ENCODE results near the gene BCL11A.

Gene BCL11A

DNA sequence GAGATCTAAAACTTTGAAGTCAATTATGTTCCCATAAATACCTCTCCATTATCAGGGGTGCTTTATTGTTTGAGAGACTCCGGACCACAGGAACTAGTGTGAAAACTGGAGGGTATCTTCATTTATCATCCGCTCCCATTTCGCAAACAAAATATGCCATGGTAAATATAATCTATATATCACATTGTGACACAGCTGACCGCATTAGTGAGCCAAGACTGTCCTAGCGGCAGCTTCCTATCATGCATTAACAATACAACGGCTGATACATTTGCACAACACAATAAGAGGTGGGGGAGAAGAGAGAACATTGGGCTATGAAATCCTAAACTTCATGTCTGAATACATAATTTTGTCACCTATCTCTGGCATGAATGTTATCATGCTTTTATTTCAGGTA, 29.5 kb downstream of the BCL11A start:
- DNase-seq, result no peak

DNA sequence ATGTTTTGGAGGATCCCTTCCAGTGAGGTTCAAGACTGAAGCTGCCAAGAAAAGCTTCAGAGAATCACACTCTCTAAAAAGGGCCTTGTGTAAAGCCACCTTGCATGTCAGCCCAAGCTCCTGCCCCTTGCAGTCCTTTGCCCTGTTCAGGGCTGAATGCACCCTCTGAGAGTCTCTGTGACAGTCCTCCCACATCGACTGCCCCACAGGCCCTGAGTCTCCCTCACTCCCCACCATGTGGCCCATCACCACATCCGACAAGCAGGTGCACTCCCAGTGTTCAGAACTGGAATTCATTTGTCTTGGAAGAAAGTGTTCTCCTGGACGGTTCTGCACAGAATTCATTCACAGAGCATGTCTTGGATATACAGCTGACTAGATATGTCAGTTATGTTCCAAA, 31.0 kb downstream of the BCL11A start:
- DNase-seq, result no peak

GRCh38 chr2:60521626-60522025, 31.8 kb downstream of the BCL11A start:
- DNase-seq, result no peak

DNA sequence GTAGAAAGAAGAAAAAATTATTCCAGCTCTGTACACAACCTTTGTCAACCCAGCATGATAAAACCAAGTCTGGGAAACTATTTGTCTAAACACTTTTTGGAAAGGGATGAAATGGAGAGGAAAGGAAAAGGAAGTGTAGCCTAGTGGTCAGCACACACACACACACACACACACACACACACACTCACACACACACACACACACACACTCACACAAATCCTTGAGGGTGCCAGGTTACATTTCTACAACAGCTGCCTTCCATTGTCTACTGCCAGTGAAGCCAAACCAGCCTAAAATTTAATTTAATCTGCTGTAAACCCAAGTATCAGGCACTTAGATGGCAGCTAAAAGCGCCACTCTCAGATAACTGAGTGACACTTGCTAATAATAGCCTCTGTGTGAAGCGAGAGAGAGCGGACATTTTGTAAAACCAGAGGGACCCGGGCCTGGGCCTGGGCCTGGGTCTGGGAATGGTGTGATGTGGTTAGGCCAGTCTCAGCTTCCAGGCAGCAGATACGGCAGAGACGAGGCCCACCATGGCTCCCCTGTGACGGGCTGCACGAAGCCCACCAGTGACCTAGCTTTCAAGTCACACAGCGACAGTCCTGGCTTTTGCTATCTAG, 32.4 kb downstream of the BCL11A start:
- DNase-seq, result no peak

GRCh38 chr2:60520151-60520876, 33.1 kb downstream of the BCL11A start:
- DNase-seq, result no peak

DNA sequence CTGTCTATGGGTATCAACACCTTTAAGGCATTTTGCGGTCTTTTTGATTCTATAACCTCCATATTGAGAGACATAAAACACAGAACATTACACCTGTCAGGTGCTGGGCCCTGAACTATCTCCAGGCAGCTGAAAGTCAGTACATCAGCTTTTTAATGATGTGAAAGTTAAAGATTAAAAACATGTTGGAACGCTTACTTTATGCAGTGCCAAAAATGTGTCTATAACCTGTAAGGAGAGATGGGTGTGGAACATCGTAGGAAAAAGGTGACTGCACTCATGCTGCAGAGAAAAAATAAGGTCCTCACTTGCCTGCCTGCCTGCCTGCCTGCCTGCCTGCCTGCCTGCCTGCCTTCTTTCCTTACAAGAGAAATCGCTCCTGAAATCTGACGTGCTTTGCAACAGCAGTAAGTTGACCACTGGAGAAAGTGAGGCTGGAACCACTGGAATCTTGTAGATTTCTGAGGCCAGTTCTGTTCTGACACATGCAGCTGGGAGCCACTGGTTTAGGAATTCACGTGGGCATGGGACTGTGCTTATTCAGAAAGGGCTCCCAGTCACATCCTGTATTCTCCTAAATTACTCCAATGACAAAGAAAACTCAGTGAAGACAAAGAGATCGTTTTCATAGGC, 34.1 kb downstream of the BCL11A start:
- no peak for DNase-seq

DNA sequence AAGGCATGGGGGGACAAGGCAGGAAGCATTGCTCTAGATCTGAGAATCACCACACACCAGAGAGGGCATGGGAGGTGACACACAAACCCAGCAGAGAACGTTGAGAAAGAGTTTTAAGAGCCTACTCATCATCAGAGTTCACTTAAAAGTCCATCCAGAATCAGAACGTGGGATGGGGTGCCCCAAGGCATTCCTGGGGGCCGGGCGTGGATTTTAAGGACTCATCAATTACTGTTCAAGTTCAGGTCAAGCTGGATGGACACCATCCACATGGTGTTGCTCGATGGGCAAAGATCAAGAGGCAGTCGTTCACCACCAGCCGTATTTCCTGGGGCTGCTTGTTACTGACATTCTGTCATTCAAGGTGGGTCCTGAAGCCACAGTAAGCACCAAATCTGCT, 34.9 kb downstream of the BCL11A start:
- DNase-seq, result no peak

- no peak for DNase-seq
Measured at GRCh38 chr2:60517446-60517845, 36.0 kb downstream of the BCL11A start.

DNA sequence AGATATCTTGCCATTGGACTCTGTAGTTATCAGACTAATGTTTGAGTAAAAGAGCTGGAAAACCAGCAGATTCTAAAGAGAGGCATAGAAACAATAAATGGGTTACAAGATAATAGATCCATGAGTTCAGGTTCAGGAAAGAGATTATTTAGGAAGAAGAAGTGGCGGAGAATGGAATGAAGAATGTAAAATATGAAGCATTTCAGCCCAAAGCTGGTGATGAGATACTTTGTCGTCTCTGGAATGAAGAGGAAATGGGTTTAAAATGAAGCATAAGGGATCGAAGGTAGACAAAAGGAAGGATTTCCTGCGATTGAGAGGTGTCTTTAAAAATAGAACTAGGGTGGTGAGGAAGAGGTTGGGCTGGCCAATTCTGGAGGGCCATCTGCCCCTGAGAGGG, 36.6 kb downstream of the BCL11A start:
- no peak for DNase-seq

DNA sequence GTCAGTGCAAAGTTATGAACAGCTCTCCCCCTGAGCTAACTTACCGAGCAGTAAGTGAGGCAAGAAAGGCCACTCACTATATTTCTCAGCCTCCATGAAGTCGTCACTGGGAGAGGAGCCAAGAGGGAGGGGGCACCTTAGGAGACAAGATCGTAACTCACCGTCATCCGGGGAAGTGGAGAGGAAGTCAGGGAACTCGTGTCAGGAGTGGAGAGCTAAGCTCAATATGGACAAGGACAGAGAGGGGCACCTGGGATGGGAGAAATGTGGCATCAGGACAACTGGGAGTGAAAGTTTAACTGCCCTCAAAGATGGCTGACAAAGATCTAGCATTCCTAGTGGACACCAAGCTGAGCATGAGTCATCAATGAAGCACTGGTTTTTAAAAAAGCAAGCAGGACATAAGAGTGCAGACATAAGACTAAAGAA, 37.1 kb downstream of the BCL11A start:
- no peak for DNase-seq

GRCh38 chr2:60515721-60516226, 37.7 kb downstream of the BCL11A start:
- DNase-seq, result peak; percentile 48 to 51

DNA sequence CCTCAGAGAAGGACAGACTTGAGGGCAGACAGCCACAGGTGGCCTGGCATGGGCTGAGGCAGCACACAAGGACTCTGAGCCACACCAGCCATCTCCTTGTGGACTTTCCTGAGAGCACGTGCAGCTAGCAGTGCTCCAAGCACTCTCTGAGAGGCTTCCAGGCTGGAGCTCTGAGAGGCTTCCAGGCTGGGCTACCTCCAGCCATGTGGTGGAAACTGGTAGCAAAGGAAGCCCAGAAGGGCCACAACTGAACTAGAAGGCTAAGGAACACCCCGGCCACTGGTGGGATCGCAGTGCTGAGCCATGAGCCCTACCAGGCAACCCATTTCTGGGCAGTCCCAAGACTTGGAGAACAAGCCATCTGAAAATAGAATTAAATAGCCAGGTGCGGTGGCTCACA, 39.5 kb downstream of the BCL11A start:
- DNase-seq, result no peak

- no peak for DNase-seq
Measured at GRCh38 chr2:60513191-60513590, 40.3 kb downstream of the BCL11A start.

DNA sequence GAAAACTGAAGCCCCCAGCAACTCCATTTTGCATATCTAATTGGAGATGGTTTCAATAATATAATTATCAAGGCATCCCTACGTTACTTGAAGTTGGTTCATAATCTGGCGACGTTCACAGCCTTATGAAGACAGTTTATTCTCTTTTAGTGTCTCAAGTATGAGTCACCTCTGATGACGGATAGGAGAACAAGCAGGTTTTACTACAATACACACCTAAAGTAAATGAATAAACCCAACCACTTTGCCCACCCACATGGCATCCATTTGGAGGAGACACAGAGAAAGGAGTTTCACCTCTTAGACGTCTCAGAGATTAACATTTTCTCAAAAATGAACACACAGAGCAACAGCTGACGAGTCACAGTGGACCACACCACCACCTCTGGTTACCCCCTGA, 40.8 kb downstream of the BCL11A start:
- DNase-seq, result no peak

GRCh38 chr2:60512062-60512622, 41.3 kb downstream of the BCL11A start:
- DNase-seq, result no peak

- DNase-seq, result no peak
Measured at GRCh38 chr2:60510713-60511112, 42.7 kb downstream of the BCL11A start.

DNA sequence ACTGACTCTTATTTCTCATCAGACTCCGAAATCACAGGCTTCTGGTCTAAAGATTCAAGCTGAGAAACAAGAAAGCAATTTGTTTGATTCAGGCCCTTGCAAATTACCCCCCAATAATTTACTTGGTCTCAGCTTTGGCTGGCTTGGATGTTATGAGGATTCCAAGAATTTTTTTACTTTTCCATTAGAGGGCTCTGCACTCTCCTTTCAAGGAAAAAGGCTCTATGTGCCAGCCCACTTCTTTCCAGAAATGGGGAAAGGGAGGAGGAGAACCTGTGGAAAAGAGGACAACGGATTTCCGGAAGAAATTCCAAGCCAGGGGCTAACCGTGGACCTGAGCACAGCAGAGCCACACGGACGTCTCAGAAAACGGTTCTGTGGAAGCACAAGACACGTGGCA, 44.4 kb downstream of the BCL11A start:
- DNase-seq, result no peak

- DNase-seq, result no peak
Measured at GRCh38 chr2:60508339-60508917, 45.0 kb downstream of the BCL11A start.

DNA sequence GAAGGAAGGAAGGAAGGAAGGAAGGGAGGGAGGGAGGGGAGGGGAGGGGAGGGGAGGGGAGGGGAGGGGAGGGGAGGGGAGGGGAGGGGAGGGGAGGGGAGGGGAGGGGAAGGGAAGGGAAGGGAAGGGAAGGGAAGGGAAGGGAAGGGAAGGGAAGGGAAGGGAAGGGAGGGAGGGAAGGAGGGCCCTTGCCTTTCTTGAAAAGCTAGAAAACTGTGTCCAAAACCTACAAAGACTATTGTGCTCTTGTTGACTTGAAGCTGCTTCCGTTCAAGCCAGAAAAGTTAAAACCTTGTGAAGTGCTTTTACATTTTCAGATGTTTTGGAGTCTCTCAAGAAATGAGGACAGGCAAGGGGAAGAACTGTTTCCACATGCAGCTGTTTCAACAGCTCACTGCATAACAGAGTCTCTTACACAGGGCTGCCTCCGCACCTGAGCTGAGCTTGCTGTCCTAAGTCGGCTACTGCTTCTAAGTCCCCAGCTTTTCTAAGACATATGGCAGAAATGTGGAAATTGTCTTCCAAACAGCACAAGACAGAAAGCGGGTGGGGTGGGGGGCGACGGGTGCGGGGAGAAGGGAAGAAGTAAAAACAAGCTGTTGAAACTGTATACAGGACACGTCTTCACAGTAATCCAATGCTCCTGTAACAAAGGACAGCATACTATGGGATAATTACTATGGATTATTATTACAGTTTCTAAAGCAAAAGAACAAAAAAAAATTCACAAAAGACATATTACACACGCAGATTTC, 46.1 kb downstream of the BCL11A start:
- DNase-seq, result no peak

GRCh38 chr2:60505880-60506260, 47.6 kb downstream of the BCL11A start:
- no peak for DNase-seq

DNA sequence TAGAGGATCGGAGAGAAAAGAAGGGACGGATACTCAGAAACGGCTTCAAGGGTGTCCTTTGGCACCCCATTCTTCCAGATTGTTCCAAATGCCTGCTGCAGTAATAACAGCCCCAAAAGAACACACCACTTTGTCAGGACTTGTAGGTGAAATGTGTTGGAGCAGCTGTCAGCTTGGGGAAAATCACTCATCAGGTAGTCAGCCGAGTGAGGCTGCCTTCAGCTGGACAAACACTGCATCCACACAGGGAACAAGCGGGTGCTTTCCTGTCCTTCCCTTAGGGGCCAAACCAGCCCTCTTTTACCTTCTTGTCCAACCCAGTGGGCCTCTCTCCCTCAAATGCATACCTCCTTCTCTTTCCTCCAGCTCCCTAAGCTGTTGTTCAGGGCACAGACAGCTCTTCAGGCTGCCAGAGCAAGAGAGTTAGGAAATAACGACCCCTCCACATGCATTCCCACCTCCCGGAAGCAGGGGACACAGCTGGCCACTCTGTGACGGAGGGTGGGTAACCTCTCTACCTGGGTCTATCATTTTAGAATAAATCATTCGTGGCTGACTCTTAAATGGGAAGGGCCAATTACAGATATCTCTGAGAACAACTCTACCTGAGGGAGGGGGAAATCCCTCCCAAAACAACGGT, 48.1 kb downstream of the BCL11A start:
- DNase-seq, result no peak

DNA sequence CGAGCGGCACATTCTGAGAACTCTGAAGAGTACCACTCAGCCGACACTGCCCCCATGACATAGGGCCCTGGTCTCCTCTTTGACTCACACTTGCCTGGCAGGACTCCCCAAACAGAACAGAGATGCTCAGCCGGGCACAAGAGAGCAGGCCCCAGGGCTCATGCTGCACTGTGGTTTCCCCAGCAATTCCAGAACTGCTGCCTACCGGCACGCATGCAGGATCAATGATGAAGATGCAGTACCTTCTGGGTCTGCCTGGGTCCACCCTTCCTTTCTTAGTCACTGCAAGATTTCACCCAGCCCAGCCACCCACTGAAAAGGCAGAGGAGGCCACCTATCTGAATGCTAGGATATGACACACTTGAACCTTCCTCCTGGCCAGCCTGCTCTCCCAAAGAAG, 49.4 kb downstream of the BCL11A start:
- DNase-seq, result no peak

Data from activated T-cell treated with anti-CD3 and anti-CD28 coated beads, Interleukin-2, amount 50 U/mL, for 48 hours (primary cell).